HG02852 (cell line): ENCODE results near the gene HSPB8.

Experiments
- ATAC-seq: cut with Tn5 transposase; IDR thresholded peaks from one replicate; pipeline ENCODE4 v1.9.1; 2021; ENCODE audit warnings: mild to moderate bottlenecking, moderate library complexity; ENCODE audit not compliant: unreplicated experiment

Gene HSPB8

DNA sequence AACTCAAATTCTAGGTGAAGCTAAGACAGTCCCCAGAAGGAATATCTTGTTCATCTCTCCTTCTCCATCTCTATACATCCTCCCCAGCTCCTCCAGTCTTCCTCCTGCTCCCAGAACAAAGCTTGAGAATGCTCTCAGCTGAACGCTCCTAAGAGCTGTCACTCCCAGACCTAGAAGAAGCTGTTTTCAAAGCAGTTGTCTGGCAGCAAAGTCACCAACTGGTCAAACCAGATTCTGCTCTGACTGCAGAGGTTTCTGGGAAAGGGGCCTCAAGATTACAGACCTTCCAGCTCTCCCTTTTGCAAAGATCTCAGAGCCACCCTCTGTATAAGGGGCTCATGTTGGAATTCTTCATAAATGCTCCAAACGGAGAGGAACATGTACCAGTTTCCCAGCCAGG, 9.6 kb upstream of the HSPB8 start:
- no peak for ATAC-seq

DNA sequence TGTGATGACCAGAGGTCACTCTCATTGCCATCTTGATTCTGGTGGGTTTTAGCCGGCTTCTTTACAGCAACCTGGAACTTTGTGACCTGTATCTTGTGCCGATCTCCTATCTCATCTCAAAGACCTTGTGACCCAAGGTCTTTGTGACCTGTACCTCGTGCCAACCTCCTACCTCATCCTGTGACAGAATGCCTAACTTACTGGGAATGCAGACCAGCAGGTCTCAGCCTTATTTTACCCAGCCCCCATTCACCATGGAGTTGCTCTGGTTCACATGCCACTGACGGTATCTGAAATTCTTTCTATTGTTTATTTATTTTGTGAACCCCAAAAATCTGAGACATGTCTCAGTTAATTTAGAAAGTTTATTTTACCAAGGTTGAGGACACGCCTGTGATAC, 7.4 kb upstream of the HSPB8 start:
- no peak for ATAC-seq

GRCh38 chr12:119171691-119172425, 6.9 kb upstream of the HSPB8 start:
- ATAC-seq, result no peak

DNA sequence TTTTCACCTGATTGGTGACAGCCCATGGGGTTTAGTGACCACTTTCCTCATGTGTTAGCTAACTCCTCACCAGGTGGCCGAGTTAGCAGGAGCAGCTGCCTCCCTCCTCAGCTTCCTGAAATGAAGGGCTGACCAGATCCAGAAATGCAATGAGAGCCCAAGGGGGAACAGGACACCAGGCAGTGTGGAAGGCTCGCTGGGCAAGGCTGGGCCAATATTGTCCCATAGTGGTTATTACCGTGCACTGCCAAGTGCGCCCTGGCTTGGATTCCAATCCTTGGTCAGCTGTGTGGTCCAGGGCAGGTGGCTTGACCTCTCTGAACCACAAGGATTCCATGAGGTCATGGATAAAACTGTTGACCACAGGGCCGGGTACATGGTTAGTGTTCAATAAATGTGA, 3.6 kb upstream of the HSPB8 start:
- ATAC-seq, result no peak

DNA sequence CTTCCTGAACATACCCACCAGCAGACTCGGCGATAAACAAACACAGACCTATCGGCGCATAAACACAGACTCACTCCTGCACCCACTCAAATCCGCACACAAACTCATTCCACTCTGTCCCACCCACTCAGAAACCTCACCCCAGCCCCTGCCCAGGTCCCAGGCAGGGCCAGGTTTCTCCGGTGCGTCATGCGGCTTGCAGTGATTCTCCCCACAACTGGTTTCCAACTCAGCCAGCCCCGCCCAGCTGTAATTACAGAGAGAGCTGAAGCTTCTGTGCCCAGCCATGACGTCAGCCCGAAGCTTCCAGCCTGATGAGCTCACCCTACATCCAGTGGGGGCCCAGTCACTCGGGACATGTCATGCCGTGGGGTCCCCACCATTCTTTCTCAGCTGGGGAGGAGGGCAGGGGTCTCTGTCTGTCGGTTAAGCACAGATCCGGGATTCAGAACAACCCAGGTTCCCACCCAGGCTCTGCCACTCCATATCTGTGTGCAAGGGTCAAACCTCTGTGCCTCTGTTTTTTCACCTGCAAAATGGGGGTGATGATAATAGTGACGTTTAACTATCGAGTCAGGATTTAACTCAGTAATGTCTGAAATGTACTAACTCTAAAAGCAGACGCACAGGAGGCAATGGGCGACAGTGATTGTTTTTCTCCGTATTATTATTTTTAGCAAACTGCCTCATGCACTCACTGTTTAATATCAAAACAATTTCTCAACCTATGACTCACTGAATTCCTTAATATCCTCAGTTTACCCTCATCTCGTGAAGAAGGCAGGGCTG, 2.3 kb upstream of the HSPB8 start:
- ATAC-seq, result no peak

GRCh38 chr12:119177056-119177325, 1.7 kb upstream of the HSPB8 start:
- no peak for ATAC-seq

- ATAC-seq, result no peak
These were observed 879 bp upstream of the HSPB8 start for GRCh38 chr12:119177724-119178380.

DNA sequence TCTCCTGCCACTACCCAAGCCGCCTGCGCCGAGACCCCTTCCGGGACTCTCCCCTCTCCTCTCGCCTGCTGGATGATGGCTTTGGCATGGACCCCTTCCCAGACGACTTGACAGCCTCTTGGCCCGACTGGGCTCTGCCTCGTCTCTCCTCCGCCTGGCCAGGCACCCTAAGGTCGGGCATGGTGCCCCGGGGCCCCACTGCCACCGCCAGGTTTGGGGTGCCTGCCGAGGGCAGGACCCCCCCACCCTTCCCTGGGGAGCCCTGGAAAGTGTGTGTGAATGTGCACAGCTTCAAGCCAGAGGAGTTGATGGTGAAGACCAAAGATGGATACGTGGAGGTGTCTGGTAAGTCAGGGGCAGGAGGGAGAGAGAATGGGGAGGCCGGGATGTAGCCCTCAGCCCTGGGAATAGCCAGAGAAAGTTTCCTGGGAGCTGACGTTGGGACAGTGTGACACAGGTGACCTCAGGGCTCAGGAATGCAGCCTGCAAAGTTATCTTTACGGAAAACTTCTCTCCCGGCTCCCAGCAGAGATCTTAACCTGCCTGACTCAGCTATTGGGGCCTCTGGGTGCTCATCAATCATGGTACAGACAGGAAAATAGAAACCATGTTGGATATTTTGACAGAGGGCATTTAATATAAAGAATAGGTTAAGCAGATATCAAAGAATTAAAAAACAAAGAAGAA, 747 bp downstream of the HSPB8 start:
- ATAC-seq, result no peak

DNA sequence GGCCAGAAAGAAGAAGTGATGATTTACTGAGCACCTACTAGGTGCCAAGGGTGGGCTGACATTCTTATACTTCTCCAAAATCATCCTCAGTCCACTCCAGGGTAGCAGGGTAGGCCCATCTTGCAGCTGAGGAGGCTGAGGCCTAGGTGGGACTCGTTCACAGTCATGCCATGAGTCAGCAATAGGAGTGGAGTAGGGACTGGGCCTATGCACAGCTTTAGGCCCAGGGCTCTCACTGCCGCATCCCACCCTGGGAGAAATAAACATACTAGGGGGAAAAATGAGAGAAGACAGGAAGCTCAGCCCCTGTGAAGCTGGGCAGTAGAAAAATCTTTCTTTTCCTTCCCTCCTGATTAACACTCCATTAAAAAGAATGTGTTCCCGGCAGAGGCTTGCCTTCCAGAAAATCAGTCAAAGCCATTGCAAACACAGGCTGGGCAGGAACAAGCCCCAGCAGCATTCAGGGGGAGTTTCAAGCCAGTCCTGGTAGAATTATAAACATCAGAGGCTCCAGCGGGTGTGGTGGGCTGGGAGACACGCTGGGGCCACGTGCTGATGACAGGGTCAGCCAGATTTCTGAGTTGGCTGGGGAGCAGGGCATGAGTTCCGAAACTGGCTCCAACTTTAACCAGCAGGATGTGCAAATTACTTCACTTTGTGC, 1.8 kb downstream of the HSPB8 start:
- no peak for ATAC-seq

GRCh38 chr12:119181202-119181601, 2.5 kb downstream of the HSPB8 start:
- no peak for ATAC-seq

GRCh38 chr12:119181944-119182343, 3.2 kb downstream of the HSPB8 start:
- no peak for ATAC-seq

DNA sequence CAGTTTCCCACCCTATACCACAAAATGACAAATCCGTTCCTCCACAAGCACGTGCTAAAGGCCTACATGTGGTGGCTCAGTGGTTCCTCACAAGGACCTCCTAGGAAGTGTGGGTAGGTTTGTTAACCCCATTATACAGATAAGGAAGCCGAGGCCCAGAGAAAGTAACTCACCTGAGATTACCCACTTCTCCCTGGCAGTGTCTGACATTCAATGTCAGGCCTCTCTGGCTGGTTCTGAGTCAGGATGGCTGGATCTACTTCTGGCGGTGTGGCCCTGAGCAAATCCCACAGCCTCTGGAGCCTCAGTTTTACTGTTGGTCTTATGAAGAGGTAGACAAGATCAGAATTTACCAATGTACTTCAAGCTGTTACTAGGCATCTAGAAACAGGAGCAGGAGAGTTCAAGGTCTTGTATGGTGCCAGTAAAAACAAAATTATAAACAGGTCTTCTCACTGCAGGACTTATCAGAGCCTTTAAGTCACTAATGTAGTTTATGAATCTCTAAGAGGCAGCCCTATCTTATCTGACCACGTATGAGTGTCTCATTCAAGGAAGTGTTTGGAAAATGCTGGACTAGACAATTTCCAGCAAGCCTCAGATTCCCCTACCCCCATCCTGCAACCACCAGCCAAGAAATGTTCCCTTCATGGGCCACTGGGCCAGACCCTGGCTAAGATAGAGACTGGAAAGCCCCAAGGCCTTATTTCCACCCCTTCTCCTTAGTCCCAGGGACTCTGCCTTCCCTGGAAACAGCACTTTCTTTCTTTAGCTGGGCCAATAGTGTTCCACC, 4.2 kb downstream of the HSPB8 start:
- no peak for ATAC-seq

- no peak for ATAC-seq
These were observed 5.4 kb downstream of the HSPB8 start for GRCh38 chr12:119183942-119184695.

- ATAC-seq, result no peak
These were observed 16.5 kb downstream of the HSPB8 start for GRCh38 chr12:119195256-119195655.

- no peak for ATAC-seq
These were observed 19.7 kb downstream of the HSPB8 start for GRCh38 chr12:119198440-119198839.

GRCh38 chr12:119200601-119201000, 21.9 kb downstream of the HSPB8 start:
- ATAC-seq, result no peak

DNA sequence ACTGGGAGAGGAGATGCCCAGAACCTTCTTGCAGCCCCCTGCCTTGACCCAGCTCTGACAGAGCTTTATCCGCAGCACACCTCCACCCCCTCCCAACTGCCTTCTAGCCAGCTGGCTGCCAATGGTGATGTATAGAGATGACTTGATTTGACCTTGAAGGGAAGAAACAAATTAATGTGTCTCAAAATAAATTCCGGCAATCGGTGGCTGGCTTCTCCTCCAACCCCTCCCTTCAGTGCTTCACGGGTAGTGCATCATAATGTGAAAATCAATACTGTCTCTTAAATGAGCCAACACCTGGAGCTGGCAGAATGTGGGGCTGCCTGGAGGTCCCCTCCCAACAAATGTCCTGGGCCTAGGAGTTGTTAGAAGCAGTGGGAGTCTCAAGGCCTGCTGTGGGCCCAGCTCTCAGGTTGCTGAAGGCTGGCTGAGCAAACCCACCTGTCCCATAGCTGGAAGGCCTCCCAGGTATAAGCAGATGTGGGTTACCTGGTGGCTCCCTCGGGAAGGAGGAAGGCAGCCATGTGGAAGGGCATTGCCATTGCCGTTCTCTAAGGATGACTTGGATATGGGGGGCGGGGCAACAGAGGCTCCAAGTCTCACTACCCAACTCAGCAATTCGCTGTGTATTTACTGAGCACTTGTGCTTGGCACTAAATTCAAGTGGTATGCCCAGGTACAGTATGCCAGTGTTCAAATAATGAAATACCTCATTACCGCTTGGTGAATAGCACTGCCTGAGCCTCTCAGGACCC, 23.2 kb downstream of the HSPB8 start:
- no peak for ATAC-seq

DNA sequence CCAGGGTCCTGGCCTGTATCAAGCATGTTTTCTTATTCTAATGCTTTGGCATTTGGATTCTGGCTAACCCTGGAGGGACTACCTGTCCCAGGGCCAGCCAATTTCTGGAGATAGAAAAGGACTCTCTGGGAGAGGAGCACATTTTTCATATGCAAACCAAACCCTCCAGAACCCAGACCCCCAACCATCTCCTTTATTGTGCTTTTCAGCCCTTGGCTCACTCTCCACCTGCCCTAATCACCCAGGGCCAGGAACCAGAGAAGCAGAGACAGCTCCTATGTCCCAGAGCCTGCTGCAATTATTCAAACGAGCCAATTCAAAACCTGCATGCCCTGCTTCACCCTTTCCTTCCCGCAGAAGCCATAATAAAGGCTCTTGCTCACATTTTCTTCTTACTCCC, 23.8 kb downstream of the HSPB8 start:
- no peak for ATAC-seq

DNA sequence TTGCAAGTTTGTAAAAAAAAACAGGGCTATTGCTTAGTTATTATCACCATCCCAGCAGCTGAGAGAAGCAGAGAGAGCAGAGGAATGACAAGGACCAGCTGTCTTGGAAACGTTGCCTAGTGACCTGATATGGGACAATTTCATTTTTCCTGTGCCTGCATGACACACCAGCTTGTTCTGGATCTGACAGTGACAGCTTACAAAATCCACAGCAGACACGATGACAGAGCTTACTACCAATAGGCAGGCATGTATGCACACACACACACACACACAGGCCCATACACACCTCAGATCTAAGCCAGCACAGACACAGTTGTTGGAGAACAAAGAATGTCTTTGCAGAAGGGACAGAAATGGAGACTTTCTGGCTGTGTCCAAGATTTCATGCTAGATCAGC, 25.4 kb downstream of the HSPB8 start:
- ATAC-seq, result no peak
